Stimulated activated CD8-positive, alpha-beta memory T cell treated with anti-CD3 and anti-CD28 coated beads, Interleukin-4, amount 100 ng/mL, for 1 hour (primary cell): ENCODE measurements around the gene LRFN5.
"Not testable (repeated sequence)": the region's sequence is repeated elsewhere in the genome, so short reads cannot be mapped to it uniquely, and the experiment has no call there.

Experiments used
- DNase-seq, 2 donors: peaks; one replicate each; pipeline ENCODE4 v3.0.0-alpha.2; 2020; ENCODE audit warnings: low read depth in 2 of 2, low spot score in 1 of 2

Gene LRFN5

DNA sequence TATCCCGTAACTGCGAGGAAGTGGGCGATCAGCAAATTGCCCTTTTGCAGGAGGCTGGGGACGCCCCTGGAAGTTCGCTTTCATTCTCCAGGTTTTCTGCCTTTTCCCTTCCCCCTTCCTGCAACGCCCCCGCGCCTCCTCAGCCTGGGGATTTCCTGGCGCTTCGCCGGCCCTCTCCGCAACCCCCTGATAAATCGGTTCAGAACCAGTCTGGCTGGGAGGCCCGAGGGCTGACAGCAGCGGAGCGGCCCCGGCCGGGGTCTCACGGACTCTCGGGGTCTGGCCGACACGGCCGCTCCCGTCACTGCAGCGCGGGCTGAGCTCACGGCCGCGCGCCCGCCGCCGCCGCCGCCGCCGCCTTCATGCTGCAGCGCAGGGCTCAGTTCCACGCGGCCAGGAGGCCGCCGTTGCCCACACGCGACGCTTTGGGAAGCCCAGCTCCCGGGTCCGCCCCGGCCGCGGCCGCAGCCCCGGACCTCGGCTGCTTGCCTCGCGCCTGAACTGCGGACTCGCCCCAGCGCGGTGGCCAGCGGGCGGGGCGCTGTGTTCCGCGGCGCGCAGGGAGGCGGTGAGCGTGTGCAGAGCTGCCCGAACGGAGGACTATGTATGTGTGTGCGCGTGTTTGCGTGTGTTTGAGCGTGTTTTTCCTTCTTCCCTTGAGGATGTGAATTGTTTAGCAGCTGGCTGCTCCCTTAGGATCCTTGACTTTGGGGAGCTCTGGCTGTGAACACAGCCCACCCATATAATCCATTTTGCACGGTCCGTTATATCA lies at the start of gene LRFN5:
LRFN5 (plus strand) TSS at position 345 of the 772 bp plus-strand sequence.
- no peak for DNase-seq

DNA sequence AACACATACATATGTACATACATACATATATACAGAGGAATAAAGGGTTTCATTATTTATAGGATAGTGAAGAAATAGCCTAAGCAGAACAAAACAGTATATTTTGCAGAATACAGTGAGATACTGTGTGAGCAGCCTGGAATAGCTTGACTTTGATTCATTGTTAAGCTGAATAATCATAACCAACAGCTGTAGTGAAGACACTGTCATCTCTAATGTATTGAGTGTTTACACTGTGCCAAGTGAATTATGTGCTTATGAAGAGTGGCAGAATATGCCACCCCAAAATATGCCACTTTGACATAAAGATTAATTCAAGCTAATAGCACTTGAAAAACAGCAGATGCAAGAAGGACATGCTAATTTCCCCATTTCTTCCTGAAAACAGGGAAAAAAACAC lies 48.2 kb upstream of the LRFN5 start:
- no peak for DNase-seq

DNA sequence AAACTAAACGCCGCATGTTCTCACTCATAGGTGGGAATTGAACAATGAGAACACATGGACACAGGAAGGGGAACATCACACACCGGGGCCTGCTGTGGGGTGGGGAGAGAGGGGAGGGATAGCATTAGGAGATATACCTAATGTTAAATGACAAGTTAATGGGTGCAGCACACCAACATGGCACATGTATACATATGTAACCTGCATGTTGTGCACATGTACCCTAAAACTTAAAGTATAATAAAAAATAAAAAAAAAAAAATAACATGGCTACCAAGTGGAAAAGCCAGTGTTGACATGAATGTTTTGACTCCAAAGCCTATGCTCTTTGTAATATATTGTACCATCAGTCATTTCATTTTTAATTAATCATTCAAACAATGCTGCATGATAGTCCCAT lies 39.8 kb upstream of the LRFN5 start:
- DNase-seq = not testable (repeated sequence)

DNA sequence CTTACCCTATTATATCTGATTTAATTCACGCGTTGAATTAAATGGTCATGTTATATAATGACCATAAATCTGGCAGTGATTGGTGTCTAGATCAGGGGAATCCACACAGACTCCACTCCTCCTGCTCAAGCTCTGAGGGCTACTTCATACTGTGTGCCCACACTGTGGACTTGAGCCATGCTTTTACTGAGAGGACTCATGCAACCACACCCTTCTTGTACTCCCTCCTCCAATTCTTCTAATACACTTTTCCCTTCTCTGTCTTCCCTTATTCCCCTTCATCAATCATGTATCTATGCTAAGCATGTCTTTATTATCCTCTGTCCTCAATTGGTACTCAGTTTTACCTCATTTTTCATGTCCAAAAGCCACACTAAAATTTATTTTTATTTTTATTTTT lies 37.7 kb upstream of the LRFN5 start:
- no peak for DNase-seq

DNA sequence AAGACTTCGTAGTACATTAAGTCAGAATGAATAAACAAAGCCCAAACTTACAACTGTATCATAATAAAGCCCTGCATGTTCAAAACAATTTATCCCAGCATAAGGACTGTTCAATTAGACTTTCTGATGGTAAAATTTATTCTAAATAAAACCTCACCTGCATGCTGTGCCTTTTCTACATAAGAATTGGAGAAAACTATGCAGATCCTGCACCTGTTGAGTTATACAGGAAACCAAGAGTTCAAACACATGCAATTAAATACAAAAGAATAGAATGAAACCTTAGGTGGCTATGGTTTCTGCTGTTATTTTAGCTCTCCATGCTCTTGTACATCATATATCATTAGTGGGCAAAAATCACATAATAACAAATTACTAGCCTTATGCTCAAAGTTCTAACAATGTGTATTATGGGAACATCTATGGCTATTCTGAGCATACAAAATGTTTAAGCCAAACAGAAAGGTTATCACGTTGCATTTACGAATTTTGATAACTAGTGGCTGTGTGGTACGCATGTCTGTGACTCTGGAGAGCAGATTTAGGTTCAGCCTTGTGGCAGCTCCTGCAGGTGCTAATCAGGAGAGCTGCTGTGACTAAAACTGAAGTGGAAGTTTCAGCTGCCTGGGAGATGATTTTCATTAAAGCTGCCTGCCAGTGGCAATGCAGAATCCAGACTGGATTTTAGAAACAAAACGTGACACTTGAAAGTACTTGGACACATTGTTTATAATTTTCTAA lies 36.1 kb upstream of the LRFN5 start:
- DNase-seq = no peak

DNA sequence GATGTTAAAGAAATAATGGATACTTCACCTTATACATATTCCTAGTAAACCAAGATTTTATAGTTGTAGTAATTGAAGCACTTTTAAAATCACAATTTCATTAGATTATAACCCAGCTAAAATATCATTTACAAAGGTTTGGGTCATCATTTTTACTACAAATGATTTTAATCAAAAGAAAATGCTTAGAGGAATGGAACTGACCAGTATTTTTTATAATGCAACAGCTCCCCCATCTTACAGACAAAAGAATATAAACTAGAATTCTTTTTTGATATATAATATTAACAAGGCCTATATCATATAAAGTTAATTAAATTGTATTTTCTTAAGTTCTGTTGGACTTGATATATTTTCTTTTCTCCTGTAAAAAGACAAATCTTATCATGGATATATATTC lies 20.4 kb upstream of the LRFN5 start:
- DNase-seq = no peak

DNA sequence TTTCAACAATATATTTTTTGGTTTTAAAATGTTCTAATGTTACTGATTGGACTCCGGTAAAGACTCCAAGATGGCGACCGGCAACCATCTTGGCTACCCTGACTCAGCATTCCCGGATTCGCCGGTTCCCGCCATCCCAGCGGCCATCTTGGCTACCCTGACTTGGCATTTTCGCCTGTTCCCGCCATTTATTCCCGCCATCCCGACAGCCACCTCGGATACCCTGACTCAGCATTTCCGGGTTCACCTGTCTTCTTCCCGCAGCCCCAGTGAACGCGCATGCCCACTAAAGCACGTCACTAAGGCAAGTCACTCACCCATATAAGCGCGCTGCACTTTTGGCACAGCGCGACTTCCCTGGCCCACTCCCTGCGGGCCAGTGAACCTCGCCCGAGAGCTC lies 9.0 kb upstream of the LRFN5 start:
- no peak for DNase-seq

DNA sequence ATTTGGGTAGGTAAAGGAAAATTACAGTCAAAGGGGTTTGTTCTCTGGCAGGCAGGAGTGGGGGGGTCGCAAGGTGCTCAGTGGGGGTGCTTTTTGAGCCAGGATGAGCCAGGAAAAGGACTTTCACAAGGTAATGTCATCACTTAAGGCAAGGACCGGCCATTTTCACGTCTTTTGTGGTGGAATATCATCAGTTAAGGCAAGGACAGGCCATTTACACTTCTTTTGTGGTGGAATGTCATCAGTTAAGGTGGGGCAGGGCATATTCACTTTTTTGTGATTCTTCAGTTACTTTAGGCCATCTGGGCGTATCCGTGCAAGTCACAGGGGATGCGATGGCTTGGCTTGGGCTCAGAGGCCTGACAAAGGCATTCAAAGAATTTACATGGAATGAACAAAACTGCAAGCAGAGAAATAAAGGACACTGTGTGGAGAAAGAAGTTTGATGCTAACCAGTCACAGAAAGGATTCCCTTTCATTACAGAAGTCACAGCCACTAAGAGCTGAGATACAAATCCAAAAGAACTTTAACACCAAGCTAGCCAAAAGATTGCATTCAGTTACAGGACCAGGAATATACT lies 6.8 kb upstream of the LRFN5 start:
- DNase-seq = not testable (repeated sequence)

DNA sequence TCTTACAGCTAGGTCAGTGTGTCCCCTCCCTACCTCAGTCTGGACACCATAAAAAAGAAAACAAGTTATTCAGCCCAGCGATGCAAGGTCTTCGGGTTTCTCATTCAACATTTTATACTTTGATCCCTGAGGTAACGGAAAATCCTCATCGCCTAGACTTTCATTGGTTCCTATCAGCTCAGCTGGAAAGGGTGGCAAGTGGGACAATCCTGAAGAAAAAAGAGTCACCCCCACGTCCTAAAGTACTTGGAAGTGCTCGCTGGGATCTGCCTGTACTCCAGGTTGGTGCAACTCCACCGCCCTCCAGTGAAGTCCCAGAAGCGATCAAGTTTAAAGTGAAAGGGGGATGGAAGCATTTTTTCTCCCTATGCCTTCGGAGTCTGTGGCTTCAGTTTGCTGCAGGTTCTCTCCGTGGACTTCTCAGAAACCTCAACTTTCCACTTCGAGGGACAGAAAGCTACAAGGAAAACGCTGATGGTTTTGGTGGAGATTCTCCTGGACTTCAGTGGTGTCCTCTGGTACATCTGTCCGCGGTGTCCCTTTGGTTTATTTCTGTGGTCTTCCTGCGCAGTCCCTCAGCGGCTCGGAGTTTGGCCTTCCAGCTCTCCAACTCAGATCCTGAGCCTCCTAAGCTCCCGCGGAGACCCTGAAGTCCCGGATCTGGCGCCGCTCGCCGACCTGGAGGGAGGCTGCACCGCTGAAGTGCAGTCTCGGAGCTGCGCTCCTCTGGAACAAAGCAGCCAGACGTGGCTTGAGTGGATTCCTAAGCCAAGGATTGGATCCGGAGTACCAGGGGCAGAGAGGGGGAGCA lies 1.8 kb upstream of the LRFN5 start:
- no peak for DNase-seq

DNA sequence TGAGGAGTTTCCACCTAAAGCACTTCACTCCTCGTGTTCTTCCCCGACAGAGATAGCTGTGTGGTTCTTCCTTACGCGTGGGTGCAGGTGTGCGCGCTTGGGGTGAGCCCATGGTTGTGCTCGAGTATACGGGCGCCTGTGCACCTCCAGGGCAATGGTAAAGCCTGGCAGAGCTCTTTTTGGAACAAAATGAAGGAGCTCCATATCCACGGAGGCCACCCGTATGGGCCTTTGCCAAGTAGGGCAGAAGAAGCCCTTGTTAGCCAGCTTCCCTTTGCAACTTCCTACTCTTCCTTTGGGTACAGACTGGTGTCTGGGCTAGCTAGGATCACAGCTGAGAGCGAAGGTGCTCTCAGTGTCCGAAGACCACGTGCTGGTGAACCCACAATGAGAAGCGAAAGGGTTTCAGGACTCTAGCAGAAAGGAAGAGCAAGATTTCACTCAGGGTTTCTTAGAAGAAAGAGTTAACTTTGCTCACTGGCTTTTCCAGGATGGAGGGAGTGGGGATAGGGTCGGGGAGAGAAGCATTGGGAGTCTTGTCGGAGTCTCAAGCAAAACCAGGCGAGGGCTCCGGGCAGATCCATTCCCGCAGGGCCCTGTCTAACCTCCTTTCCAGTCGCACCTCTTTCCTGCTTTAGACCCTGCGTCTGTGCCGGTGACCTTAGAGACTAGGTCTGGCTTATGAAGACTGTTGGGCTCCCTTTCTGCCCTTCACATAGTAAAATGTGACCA lies 960 bp upstream of the LRFN5 start:
- no peak for DNase-seq

DNA sequence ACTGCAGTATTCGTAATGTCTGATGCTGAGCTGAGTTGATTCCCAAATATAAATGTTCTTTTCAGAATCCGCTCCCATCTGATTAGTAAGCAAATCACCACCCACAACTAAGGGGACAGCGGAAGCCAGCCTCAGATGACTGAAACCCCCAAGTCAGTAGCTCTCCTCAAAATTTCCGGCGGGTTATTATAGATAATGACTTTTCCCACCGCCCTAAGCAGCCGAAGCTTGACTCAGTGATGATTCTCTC lies 469 bp upstream of the LRFN5 start:
- no peak for DNase-seq

DNA sequence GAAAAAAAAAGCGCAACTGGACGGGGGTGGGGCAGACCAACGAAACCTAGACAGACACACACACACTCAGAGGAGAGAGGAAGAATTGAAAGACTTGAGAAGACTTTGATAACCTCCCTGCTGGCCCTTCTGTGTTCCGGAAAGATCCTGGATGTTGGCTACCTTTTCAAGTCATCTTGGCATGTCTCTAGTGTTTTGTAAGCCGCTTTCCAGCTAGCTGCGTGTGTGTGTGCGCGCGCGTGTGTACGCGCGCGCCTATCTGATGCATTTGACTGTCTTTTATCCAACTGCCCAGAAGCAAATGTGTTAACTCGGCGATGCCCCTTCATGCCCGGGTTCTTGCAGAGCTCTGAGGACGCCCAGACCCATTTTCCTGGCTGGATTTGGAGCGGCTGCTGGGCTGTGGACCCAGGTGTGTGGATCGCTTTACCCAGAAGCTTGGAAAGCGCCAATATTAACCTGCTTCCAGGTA lies 664 bp downstream of the LRFN5 start:
- no peak for DNase-seq

DNA sequence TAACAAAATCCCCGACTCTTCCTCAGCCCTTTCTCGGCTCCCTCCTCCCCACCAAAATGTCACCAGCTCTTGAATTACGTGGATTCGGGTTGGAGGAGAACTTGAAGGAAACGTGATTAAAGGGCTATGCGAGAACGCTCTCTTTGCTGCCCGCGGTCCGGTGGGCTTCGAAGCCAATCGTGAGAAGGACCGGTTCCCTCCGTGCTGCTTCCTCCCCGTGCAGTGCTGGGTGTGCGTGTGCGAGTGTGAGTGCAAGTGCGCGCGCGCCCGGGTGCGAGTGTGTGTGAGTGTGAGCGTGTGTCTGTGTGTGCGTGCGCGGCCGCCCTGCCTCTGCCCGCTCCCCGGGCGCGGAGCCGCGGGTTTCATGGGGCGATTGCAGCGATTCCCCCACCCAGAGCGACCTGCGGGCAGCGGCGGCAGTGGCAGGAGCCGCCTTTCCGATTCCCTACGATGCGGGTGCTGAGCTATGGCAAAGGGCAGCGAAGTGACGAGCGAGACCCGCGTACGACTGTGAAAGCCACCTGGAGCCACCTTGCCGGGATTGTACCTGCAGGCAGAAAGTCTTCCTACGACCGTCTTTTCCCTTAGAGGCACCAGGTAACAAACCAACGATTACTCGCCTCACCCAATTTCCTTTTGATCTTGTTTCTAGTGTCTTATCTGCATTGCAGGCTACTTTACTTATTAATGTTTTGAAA lies 1.4 kb downstream of the LRFN5 start:
- no peak for DNase-seq

DNA sequence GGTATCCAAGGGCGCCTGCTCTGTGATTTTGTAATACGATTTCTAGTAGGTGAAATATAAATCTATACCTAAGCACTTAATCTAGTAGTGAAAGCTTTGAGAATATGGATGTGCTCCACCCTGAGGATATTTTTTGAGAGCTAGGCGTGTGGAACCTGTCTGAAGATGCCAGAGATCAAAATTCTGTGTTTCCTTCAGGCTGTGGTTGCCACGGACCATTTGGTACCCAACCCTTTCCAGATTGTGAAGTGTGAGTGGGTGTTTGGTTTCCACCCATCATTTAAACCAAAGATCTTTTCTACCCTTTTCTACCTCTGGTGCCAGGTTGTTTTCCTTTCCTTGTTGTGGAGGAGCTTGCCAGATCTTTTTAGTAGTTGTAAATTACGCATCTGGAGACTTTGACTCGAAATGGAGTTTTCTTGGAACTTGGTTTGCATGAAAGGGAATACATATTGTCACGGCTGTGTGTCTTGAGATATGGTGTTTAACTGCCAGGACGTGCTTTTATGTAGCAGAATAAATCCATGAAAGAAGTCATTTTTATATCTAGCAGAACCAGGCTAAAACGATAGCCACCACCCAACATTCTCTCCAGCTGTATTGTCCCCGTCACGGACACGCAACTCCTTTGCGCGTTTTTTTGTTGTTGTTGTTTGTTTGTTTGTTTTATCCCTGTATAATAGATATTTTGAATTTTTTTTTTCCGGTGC lies 2.2 kb downstream of the LRFN5 start:
- no peak for DNase-seq

DNA sequence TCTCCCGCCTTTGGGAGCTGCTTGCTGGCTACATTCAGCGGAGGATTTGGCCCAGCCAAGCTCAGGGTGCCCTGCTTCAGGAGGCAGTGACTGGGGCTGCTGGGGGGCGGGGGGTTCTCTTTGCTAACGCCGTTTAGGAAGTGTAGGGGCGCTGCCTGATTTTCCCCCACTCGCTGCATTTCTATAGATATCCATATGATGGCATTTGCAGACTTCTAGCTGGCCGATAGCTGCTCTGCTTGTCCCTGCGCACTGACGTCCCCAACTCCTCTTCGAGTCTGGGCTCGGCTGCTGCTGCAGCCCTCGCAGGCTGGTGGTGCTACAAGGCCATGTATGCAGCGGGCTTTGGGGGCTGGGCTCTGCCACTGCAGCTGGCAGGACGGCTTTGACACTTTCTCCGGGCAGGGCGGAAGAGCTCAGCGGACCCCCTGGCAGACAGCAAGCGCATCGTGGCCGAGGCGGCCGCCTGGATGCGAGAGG lies 3.1 kb downstream of the LRFN5 start:
- DNase-seq = no peak

DNA sequence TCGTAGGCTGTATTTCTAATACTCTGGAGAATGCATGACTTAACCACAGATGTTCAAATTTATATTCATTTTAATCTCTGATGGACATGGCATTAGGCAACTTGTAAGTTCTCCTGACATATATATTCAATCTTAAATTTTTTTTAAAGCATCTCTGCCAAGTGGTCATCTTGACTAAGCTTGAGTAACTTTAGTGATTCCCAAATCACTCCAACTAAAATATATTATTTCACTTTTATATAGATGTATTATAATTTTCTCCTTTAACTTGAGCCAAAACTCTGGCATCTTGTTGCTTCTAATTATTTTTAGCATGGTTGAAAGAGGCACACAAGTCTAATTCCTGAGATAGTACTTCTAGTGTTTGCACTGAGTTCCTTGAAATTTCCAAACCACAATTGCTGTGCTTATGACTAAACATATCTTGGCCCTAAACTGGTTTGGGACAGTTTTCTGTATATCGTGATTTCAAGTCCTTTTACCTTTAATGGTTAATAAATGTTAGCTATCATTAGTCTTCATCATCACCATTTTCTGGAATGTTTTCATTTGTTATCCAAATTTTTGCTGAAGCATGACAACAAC lies 8.4 kb downstream of the LRFN5 start:
- DNase-seq = no peak

DNA sequence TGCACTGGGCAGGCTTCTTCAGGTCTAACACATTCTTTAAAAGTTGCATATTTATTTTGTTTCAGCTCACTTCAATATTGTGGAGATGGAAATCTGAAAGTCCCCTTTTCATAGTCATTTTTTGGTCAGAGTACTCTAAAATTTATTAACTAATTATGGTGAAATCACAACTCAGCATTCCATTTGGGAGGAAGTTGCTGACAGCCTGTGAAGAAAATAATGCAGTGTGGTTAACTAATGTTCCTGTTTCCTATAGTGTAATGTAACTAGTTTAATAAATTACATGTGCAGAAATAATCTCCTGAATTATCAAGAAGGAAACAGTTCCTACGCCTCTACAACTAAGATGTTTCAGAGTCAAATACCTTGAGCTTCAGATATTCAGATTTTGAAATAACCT lies 17.1 kb downstream of the LRFN5 start:
- no peak for DNase-seq

DNA sequence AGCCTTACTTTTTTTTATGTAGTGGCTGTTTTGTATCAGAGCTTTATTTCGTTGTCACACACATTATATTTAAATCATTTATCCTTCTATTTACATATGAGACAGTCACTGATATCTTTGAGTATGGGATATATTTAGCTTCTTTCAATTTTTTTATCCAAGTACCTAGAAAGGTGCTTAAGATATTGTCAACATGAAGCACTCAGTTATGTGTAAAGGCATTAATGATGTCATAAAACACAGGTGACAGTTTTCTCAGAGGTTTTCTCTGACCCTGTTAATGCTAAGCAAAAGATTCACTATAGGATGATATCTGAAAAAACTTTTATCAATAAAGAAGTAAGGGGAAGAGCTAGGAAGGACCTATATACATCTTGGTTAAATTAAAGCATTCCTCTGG lies 23.2 kb downstream of the LRFN5 start:
- DNase-seq = no peak

DNA sequence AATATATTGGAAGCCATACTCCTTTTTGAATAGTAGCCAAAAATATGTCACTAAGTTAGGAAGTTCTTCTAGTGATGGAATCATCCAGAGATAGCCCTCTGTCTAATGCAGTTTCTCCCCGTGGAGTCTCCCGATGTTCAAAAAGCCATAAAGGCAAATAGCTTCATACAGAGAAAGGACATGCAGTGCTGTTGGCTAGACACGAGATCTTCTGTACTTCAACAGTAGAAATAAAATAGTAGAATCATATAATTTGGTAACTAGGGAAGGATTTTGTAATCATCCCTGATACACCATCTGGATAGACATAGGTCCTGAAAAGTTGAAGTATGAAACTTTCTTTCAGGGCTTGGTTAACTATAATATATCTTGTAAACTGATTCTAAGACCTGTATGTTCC lies 27.6 kb downstream of the LRFN5 start:
- DNase-seq = no peak
